Measurements from ENCODE around the gene ROR1. TPM values are rescaled to one million over a fixed set of nuclear protein-coding genes. Genes with fewer than 3 reads are reported as not detected.
"Not testable (repeated sequence)": the region's sequence is repeated elsewhere in the genome, so short reads cannot be mapped to it uniquely, and the experiment has no call there.

The ROR1 gene
- total RNA-seq, 2 donors from 2014 or later, result 12.9 to 40.8 TPM

DNA sequence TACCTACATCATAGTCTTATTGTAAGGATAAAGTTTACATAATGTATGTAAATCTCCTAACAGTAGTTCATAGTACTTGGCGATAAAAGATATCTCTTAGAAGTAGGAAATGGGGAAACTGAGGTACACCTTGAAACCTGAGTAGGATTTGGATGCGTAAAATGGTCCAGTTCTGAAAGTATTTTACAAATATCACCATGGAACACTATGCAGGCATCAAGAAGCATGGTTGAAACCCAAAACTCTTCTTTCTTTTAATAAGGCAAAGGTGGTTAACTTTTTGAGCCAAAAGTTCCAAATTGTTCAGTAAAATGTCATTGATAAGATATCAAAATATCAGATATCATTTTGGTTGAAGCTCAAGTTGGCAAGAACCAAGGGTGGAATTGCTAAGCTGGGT is 46.0 kb downstream of the ROR1 start:
- Histone ChIP-seq H3K27me3 (no peaks in the 10 kb centered on the region), H3K9me3 (no peaks in the 10 kb centered on the region), H3K36me3 (no peaks in the 10 kb centered on the region), H3K4me1 (peaks cover 0 to 14% of the 10 kb centered on the region in 2 donors), H3K4me3 (no peak overlapping the region), H3K27ac (no peak overlapping the region)
- DNase-seq (ENCODE audit: low spot score), result no peak
- TF ChIP-seq, protein P1, sequence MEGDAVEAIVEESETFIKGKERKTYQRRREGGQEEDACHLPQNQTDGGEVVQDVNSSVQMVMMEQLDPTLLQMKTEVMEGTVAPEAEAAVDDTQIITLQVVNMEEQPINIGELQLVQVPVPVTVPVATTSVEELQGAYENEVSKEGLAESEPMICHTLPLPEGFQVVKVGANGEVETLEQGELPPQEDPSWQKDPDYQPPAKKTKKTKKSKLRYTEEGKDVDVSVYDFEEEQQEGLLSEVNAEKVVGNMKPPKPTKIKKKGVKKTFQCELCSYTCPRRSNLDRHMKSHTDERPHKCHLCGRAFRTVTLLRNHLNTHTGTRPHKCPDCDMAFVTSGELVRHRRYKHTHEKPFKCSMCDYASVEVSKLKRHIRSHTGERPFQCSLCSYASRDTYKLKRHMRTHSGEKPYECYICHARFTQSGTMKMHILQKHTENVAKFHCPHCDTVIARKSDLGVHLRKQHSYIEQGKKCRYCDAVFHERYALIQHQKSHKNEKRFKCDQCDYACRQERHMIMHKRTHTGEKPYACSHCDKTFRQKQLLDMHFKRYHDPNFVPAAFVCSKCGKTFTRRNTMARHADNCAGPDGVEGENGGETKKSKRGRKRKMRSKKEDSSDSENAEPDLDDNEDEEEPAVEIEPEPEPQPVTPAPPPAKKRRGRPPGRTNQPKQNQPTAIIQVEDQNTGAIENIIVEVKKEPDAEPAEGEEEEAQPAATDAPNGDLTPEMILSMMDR (IDR thresholded peaks at IDR 0.05), result no peak

DNA sequence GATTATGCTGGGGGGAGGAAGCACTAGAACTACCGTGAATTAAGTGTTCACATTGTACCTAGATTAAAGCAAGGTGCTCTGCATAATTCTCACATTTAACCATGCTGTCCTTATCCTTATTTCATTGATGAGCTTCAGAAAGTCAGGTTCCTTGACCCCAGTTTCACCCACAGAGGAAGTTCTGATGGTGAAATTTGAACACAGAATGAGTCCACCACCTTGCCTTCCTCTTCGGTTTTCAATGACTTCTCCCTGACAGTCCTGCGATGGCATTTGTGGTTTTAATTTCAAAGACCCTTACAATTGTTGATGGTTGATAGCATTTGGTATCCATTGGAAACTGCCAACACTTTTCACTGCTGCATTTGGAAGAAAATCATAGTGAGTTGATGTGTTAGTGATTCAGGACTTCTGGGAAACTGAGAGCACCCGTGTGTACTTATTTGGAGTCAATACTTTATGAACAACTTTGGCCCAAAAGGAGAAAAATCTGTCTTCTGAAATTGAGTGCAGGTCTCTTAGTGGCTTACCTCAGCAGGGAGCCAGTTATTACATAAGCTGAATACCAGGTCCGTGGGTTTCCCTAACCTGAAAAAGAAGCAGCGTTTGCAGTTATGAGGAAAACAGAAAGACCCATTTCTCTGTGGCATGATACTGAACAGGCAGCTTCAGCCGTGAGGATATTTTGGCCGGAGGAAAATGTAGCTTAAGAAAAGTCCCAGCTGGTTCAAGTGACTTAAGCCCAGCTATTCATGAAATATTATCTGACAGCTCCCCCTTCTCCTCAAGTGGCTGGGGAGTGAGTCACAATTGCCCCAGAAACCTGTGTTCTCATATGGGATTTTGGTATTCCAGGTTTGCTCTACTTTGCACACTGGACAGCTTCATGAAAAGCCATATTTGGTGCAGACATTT is 47.5 kb downstream of the ROR1 start:
- H3K36me3 ChIP-seq, result no peaks in the 10 kb centered on the region
- TF ChIP-seq, protein P1 (IDR thresholded peaks at IDR 0.05), result no peak
- H3K4me3 ChIP-seq, result no peak overlapping the region
- no peak overlapping the region for H3K27ac ChIP-seq
- peaks cover 0 to 14% of the 10 kb centered on the region in 2 donors for H3K4me1 ChIP-seq
- no peak for DNase-seq (ENCODE audit: low spot score)
- H3K27me3 ChIP-seq, result no peaks in the 10 kb centered on the region
- H3K9me3 ChIP-seq, result no peaks in the 10 kb centered on the region

DNA sequence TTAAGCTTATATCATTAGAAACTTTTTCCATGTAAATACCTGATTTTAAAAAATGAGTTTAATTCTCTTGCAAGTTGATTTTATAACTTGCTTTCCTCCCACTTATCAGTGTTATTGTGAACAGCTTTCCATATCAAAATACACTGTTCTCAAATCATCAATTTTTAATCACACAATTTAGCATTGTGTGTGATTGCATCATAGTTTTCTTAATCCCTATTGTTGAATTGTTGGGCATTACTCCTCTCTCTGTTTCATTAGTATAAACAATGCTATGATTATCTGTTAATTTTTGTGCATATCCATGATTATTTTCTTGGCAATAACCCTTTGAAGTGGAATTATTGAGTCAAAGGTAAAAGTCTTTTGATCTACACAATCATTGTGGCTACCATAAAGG is 48.7 kb downstream of the ROR1 start:
- H3K27me3 ChIP-seq, result no peaks in the 10 kb centered on the region
- H3K4me3 ChIP-seq, result no peak overlapping the region
- peaks cover 0 to 9% of the 10 kb centered on the region in 2 donors for H3K4me1 ChIP-seq
- H3K9me3 ChIP-seq, result no peaks in the 10 kb centered on the region
- TF ChIP-seq, protein P1 (IDR thresholded peaks at IDR 0.05), result no peak
- no peak overlapping the region for H3K27ac ChIP-seq
- no peak for DNase-seq (ENCODE audit: low spot score)
- no peaks in the 10 kb centered on the region for H3K36me3 ChIP-seq

DNA sequence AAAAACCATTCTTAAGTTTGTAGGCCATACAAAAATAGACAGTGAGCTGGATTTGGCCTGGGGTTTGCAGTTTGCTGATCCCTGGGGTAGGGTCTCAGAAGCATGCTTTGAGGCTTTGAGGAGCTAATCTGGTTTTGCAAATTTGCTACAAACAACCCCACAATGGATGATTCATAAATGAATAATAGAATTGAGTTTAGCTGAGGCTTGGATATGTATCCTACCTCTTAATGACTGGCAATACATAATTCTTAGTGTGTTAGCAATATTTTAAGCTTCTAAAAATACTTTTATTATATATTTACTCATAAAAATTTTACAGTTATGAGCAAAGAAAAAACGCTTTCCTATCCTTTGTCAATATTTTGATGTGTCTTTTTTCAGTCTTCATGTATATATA is 50.6 kb downstream of the ROR1 start:
- Histone ChIP-seq H3K9me3 (no peaks in the 10 kb centered on the region), H3K27me3 (no peaks in the 10 kb centered on the region), H3K27ac (no peak overlapping the region), H3K4me1 (peaks cover 0 to 25% of the 10 kb centered on the region in 2 donors), H3K4me3 (no peak overlapping the region), H3K36me3 (no peaks in the 10 kb centered on the region)
- TF ChIP-seq, protein P1 (IDR thresholded peaks at IDR 0.05), result no peak
- DNase-seq (ENCODE audit: low spot score), result no peak

DNA sequence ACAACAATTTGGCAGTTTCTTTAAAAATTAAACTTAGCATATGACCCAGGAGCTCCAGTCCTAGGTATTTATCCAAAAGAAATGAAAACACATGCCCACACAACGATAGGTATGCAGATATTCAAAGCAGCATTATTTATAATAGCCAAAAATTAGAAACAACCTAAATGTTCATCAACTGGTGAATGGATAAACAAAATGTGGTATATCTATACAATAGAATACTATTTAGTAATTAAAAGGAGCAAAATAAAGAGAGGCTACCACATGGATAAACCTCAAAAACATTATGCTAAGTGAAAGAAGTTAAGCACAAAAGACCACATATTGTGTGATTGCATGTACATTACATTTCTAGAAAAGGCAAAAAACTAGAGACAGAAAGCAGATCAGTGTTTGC is 51.3 kb downstream of the ROR1 start:
- no peak overlapping the region for H3K27ac ChIP-seq

DNA sequence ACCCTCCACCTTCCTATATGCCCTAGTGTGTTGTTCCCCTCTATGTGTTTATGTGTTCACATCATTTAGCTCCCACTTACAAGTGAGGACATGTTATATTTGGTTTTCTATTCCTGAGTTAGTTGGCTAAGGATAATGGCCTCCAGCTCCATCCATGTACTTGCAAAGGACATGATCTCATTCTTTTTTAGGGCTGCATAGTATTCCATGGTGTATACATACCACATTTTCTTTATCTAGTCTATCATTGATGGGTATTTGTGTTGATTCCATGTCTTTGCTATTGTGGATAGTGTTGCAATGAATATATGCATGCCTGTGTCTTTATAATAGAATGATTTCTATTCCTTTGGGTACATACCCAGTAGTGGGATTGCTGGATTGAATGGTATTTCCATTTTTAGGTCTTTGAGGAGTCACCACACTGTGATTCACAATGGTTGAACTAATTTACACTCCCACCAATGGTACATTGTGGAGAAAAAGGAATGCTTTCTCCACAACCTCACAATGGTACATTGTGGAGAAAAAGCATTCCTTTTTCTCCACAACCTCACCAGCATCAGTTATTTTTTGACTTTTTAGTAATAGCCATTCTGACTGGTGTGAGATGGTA is 52.5 kb downstream of the ROR1 start:
- not testable (repeated sequence) for H3K27ac ChIP-seq; H3K9me3 ChIP-seq; H3K4me3 ChIP-seq; DNase-seq (ENCODE audit: low spot score); H3K27me3 ChIP-seq; H3K36me3 ChIP-seq
- H3K4me1 ChIP-seq, result peaks cover 0 to 30% of the 10 kb centered on the region in 2 donors

More for the DNA sequence above, 51.3 kb downstream of the ROR1 start:
- no peaks in the 10 kb centered on the region for H3K36me3 ChIP-seq
- TF ChIP-seq, protein P1 (IDR thresholded peaks at IDR 0.05), result no peak
- no peak for DNase-seq (ENCODE audit: low spot score)
- no peaks in the 10 kb centered on the region for H3K9me3 ChIP-seq
- H3K27me3 ChIP-seq, result no peaks in the 10 kb centered on the region
- peaks cover 0 to 31% of the 10 kb centered on the region in 2 donors for H3K4me1 ChIP-seq
- no peak overlapping the region for H3K4me3 ChIP-seq

All from right atrium auricular region (tissue), 2 donors.